ENCODE results near the gene SOD1.
"Not testable (repeated sequence)": the region's sequence is repeated elsewhere in the genome, so short reads cannot be mapped to it uniquely, and the experiment has no call there.

The SOD1 gene

DNA sequence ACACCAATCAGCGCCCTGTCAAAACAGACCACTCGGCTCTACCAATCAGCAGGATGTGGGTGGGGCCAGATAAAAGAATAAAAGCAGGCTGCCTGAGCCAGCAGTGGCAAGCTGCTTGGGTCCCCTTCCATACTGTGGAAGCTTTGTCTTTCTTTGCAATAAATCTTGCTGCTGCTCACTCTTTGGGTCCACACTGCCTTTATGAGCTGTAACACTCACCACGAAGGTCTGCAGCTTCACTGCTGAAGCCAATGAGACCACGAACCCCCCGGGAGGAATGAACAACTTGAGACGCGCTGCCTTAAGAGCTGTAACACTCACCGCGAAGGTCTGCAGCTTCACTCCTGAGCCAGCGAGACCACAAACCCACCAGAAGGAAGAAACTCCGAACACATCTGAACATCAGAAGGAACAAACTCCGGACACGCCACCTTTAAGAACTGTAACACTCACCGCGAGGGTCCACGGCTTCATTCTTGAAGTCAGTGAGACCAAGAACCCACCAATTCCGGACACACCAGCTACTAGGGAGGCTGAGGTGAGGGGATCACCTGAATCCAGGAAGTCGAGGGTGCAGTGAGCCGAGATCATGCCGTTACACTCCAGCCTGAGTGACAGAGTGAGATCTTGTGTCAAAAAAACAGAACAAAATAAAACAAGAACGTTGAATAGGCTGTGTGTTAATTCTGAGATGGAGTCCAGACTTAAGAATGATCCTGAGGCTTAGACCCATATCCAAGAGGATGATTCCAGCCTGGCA, 4.5 kb upstream of the SOD1 start:
- DNase-seq (ENCODE audit: low read depth in 1 of 2, low spot score in 1 of 2), result not testable (repeated sequence)

DNA sequence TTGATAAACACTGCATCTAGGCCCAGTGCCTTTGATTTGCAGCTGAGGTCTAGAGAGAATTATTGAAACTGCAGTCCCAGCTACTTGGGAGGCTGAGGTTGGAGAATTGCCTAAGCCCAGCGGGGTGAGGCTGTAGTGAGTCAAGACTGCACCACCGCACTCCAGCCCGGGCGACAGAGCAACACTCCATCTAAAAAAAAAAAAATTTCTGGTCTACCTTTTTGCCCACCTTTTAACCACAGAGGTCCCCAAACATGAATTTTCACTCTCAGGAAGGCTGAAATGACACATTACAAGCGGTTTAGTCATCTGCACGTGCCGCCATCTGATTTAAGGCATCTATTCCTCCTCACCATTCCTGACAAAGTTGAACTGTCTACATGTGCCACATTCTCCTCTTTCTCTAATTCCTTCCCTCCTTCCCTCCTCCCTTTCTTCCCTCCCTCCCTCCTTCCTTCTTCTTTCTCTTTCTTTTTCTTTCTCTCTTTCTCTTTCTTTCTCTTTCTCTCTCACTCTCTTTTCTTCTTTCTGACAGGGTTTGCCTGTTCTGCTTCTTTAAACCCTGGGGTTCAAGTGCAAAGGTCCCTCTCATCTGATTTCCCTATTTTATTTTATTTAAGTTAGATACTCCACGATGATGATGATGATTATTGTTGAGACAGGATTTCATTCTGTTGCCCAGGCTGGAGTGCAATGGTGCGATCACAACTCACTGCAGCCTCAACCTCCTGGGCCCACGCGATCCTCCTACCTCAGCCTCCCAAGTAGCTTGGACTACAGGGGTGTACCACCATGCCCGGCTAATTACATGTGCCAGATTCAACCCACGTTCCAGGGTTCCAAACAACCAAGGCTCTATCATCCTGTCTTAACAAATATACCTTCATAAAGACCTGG, 3.0 kb upstream of the SOD1 start:
- DNase-seq (ENCODE audit: low read depth in 1 of 2, low spot score in 1 of 2), result peak in 1 of 2 donors; percentile 15

DNA sequence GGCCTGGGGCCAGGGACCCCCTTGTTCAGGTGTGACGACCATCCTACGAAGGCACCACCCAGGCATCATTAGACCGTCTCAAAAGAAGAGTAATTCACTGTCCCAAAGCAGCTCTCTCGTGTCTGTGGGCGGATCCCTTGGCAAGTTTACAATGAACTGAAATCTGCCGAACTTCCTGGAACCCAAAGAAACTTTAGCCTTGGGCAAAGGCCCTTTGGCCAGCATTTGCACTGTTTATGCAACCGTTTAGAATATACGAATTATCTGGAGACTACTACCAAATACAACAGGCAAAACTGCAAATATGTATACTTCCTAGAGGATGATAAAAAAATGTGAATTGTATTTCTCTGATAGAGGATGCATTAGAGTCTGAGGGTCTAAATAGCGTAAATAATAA, 1.4 kb upstream of the SOD1 start:
- no peak for DNase-seq (ENCODE audit: low read depth in 1 of 2, low spot score in 1 of 2)

DNA sequence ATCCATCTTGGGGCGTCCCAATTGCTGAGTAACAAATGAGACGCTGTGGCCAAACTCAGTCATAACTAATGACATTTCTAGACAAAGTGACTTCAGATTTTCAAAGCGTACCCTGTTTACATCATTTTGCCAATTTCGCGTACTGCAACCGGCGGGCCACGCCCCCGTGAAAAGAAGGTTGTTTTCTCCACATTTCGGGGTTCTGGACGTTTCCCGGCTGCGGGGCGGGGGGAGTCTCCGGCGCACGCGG, 282 bp upstream of the SOD1 start:
- no peak for DNase-seq (ENCODE audit: low read depth in 1 of 2, low spot score in 1 of 2)

DNA sequence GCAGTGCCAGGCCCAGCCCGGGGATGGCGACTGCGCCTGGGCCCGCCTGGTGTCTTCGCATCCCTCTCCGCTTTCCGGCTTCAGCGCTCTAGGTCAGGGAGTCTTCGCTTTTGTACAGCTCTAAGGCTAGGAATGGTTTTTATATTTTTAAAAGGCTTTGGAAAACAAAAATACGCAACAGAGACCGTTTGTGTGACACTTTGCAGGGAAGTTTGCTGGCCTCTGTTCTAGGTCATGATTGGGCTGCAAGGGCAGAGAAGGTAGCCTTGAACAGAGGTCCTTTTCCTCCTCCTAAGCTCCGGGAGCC, 719 bp downstream of the SOD1 start:
- no peak for DNase-seq (ENCODE audit: low read depth in 1 of 2, low spot score in 1 of 2)

DNA sequence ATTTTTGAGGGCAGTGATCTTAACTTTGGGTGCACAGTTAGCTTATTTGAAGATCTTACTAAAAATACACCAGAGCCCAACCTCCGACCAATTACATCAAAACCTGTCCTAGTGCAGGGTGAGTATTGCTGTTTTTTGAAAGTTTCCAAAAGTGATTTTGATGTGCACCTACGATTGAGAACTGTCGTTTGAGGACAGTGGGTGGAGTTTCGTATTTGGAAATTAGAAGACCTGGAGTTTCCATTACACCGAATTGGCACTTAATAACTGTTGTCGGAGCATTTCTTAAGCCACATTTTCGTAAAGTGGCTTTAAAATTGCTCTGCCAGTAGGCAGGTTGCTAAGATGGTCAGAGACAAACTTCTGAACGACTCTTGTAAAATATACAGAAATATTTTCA, 1.1 kb downstream of the SOD1 start:
- no peak for DNase-seq (ENCODE audit: low read depth in 1 of 2, low spot score in 1 of 2)

DNA sequence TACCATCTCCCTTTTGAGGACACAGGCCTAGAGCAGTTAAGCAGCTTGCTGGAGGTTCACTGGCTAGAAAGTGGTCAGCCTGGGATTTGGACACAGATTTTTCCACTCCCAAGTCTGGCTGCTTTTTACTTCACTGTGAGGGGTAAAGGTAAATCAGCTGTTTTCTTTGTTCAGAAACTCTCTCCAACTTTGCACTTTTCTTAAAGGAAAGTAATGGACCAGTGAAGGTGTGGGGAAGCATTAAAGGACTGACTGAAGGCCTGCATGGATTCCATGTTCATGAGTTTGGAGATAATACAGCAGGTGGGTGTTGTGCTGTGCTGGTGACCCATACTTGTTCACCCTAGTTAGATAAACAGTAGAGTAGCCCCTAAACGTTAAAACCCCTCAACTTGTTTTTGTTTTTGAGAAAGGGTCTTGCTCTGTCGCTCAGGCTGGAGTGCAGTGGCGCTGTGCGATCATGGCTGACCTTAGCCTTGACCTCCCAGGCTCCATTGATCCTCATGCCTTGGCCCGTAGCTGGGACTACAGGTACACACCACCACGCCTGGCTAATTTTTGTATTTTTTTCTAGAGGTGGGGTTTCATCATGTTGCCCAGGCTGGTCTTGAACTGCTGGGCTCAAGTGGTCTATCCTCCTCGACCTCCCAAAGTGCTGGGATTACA, 4.2 kb downstream of the SOD1 start:
- no peak for DNase-seq (ENCODE audit: low read depth in 1 of 2, low spot score in 1 of 2)

DNA sequence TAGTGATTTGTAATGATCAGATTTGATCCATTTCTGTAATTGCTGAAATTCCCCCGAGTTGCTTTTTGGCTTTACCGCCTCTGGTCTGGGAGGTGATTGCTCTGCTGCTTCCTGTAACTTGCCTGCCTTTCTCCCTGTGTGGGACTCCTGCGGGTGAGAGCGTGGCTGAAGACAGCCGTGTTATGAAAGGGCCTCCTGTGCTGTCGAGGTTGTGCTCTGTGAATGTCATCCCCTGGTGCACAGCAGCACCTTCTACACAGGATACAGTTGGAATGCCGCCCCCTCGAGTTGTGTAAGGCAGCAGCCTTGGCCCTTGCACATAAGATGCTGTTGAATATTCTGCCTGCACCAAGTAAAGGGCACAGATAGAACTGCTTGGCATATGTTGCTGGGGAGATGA, 5.9 kb downstream of the SOD1 start:
- no peak for DNase-seq (ENCODE audit: low read depth in 1 of 2, low spot score in 1 of 2)

DNA sequence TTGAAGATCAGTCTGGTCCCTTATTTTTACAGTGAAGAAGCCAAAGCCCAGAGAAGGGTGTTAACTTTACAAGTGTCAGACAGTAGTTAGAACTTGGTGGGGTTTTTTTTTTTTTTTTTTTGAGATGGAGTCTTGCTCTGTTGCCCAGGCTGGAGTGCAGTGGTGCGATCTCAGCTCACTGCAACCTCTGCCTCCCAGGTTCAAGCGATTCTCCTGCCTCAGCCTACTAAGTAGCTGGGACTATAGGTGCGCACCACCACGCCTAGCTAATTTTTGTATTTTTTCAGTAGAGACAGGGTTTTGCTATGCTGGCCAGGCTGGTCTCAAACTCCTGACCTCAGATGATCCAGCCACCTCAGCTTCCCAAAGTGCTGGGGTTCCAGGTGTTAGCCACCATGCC, 6.4 kb downstream of the SOD1 start:
- DNase-seq (ENCODE audit: low read depth in 1 of 2, low spot score in 1 of 2), result not testable (repeated sequence)

DNA sequence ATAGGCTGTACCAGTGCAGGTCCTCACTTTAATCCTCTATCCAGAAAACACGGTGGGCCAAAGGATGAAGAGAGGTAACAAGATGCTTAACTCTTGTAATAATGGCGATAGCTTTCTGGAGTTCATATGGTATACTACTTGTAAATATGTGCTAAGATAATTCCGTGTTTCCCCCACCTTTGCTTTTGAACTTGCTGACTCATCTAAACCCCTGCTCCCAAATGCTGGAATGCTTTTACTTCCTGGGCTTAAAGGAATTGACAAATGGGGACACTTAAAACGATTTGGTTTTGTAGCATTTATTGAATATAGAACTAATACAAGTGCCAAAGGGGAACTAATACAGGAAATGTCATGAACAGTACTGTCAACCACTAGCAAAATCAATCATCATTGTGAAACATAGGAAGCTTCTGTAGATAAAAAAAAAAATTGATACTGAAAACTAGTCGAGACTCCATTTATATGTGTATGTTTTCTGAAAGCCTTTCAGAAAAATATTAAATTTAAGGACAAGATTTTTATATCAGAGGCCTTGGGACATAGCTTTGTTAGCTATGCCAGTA, 7.0 kb downstream of the SOD1 start:
- DNase-seq (ENCODE audit: low read depth in 1 of 2, low spot score in 1 of 2), result no peak

DNA sequence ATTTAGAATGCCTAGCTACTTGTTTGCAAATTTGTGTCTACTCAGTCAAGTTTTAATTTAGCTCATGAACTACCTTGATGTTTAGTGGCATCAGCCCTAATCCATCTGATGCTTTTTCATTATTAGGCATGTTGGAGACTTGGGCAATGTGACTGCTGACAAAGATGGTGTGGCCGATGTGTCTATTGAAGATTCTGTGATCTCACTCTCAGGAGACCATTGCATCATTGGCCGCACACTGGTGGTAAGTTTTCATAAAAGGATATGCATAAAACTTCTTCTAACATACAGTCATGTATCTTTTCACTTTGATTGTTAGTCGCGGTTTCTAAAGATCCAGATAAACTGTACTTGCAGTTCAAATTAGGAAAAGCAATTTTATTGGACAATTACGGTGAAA, 7.6 kb downstream of the SOD1 start:
- DNase-seq (ENCODE audit: low read depth in 1 of 2, low spot score in 1 of 2), result no peak

DNA sequence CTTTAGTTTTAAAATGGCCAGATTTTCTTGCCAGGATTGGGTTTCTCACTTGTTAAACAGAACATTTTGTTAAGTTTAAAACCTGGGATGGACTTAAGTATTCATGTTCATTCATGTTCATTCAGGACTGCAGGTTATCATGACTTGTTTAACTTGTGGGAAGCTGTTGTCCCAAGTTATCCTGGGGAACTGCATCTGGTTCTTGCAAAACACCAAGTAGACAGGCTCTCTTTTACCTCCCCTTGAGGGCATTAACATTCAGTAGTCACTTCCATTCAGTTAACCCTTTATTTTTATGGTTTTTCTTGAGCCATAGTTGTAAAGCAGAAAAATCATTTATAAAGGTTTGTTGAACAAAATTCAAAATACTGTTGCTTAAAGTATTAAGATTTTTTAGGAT, 8.1 kb downstream of the SOD1 start:
- no peak for DNase-seq (ENCODE audit: low read depth in 1 of 2, low spot score in 1 of 2)

DNA sequence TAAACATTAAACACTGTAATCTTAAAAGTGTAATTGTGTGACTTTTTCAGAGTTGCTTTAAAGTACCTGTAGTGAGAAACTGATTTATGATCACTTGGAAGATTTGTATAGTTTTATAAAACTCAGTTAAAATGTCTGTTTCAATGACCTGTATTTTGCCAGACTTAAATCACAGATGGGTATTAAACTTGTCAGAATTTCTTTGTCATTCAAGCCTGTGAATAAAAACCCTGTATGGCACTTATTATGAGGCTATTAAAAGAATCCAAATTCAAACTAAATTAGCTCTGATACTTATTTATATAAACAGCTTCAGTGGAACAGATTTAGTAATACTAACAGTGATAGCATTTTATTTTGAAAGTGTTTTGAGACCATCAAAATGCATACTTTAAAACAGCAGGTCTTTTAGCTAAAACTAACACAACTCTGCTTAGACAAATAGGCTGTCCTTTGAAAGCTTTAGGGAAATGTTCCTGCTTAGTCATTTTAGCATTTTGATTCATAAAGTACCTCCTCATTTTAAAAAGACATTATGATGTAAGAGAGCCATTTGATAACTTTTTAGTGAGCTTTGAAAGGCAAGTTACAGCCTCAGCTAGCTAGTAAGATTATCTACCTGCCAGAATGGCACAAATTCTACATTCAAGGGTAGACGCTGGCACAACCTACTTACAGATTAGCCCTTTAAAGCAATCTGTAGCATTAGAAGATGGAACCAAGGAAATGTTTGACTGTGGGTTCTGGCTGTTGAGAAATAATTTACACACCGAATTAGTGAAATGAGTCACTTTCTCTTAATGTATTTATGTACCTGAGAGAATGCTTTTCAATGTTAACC, 9.4 kb downstream of the SOD1 start:
- no peak for DNase-seq (ENCODE audit: low read depth in 1 of 2, low spot score in 1 of 2)

DNA sequence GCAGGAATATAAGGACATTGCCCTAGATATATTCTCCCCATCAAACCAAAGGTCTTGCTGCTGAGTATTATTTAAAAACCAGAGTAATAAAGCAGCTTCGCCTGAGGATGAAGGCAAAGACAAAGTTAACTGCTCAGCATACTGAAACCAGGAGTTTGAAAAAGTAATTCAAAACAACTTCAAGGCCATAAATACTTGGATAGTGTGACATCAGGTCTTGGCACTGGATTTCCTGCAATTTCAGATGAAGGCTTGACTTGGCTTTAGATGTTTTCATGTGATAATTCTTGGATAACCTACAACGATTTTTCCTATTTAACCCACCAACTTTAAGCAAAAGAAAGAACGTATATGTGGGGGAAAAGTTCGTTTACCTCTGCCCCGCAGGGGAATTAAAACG, 10.6 kb downstream of the SOD1 start:
- DNase-seq (ENCODE audit: low read depth in 1 of 2, low spot score in 1 of 2), result no peak

DNA sequence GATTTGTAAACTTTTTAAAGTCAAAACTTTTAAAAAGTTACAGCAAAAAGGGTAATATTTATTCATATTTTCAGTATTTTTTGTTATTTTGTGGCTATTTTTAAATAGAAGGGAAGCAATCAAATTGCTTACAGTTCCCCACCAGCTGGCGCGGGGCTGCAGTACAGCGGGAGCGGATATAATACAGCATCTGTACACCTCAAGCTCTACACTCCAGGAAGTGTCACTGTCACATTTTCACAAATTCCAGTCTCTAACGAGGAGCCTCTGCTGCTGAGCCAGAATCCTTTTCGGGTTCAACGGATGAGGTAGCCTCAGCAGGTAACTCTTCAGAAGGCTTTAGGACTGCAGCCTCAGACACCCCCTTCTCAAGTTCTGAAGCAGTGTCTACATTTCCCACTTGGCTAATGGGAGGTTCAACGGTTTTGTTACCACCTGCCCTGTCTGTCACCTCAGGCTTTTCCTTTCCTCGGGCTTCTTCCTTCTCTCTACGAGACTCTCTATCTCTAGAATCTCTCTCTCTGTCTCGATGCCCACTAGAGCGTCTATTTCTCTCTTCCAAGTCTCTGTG, 11.7 kb downstream of the SOD1 start:
- DNase-seq (ENCODE audit: low read depth in 1 of 2, low spot score in 1 of 2), result no peak

DNA sequence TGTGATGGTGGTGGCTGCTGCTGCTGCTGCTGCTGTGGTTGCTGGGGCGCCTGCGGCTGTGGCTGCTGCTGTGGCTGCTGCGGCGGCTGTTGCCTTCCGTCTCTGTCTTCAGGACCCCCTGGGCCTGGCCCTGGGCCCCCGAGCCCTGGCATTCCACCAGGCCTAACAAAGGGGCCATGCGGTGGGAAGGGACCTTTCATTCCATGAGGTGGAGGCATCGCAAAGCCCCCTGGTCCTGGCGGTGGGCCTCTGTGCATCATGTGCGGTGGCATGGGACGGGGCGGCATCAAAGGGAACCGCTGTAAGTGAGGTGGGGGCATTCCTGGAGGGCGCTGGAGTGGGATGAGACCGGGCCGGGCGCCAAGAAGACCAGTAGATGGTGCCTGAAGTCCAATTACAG, 12.4 kb downstream of the SOD1 start:
- DNase-seq (ENCODE audit: low read depth in 1 of 2, low spot score in 1 of 2), result no peak

DNA sequence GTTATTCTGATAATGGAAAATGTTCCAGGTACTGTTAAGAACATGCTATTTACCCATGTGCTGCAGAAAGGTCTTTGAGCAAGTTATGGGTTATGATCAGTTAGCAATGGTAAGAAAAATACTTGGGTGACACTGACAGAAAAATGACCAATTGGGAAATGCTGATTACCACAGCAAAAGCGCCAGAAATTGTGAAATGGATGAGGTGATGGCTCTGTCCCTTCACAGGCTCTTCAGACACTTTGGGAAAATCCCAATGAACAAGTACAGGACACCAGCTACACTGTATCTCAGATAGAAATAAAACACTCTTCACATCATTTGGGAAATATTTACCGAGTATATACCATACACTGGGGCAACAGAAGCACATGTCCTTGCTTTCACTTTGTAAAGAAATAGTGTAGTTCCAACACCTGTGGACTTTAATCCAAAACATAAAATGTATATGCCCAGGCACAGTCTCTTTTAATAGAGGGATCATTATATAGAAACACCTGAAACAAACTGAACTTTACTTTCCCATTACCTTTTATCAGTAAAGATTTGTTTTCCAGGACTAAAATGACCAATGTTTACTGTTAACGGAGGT, 13.9 kb downstream of the SOD1 start:
- no peak for DNase-seq (ENCODE audit: low read depth in 1 of 2, low spot score in 1 of 2)

DNA sequence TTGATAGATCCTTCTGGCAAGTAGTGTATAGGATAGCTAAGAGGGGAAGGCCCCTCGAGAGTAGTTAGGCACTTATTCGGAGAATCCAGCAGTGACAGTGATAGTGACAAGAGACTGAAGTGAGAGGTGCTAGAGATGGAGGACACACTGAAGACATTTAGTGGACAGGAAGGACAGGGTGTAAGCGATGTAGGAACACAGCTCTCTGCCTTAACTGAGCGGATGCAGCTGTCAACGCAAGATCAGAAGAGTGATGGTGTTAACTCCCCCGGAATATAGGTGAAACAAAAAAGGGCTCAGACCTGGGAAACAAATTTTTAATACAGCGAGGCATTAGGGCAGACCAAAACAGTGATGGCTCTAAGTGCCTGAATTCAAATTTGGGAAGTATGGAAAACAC, 15.8 kb downstream of the SOD1 start:
- DNase-seq (ENCODE audit: low read depth in 1 of 2, low spot score in 1 of 2), result no peak

DNA sequence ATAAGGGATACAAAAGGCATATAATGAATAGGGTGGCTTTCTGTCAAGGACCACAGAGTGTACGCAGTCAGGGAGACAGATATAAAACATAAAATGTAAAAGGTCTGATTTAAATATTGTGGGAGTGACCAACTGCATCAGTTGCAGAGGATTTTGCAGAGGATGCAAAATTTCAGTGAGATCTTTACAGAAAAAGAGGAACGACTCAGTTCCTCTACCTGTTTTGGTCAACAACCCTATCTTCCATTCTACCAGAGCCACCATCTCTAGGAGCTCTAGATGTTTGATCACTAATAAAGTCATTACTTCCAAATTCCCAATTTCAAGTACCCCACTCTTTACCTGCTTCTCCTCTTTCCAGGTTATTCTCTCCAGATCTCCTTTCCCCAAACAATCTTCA, 16.5 kb downstream of the SOD1 start:
- no peak for DNase-seq (ENCODE audit: low read depth in 1 of 2, low spot score in 1 of 2)

DNA sequence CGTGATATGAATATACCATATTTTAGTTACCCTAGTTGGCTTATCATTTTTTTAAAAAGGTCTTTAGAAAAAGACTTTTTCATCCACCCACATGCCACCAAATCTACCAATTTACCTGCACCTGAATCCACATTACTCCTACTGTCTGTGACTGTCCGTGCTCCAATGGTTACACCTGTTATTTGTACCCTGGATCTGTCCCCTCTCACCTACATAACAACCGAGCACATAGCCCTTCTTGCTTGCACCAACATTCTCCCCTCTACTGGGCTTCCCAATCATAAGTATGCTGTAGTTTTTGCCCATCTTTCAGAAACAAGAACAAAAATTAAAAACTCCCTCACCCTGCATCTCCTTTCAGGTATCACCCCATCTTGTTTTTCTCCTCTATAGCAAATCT, 17.6 kb downstream of the SOD1 start:
- DNase-seq (ENCODE audit: low read depth in 1 of 2, low spot score in 1 of 2), result no peak

DNA sequence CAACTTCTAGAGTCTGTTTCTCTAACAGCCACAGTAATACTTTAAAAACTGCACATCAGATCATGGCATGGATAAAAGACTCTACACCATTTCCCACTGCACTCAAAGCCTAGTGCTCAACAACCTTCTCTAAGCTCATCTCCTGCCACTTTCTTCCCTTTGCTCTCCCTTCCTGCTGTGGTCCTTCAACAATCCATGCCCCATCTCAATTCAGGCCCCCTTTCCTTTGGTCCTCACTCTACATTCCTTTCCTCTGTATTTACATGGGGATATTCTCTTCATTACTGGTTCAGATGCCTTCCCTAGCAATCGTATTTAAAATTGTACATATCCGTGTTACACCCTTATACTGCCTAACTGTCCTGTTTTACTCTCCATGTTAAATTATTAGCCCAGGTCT, 19.0 kb downstream of the SOD1 start:
- no peak for DNase-seq (ENCODE audit: low read depth in 1 of 2, low spot score in 1 of 2)
